NT2/D1 (cell line): Measurements from ENCODE around the gene SDC4.

ENCODE experiments used
- SUZ12 ChIP-seq: IDR thresholded peaks from 2 replicates; pipeline ENCODE4 v1.6.1; 2011; ENCODE audit not compliant: insufficient read length, insufficient read depth; ENCODE audit errors: extremely low read depth
- YY1 ChIP-seq: IDR thresholded peaks from 2 replicates; pipeline ENCODE4 v1.6.1; 2011; ENCODE audit not compliant: insufficient read length, insufficient read depth
- ZNF274 ChIP-seq: IDR thresholded peaks from 2 replicates; pipeline ENCODE4 v1.6.1; 2011; ENCODE audit warnings: mild to moderate bottlenecking, low read depth, low read length

DNA sequence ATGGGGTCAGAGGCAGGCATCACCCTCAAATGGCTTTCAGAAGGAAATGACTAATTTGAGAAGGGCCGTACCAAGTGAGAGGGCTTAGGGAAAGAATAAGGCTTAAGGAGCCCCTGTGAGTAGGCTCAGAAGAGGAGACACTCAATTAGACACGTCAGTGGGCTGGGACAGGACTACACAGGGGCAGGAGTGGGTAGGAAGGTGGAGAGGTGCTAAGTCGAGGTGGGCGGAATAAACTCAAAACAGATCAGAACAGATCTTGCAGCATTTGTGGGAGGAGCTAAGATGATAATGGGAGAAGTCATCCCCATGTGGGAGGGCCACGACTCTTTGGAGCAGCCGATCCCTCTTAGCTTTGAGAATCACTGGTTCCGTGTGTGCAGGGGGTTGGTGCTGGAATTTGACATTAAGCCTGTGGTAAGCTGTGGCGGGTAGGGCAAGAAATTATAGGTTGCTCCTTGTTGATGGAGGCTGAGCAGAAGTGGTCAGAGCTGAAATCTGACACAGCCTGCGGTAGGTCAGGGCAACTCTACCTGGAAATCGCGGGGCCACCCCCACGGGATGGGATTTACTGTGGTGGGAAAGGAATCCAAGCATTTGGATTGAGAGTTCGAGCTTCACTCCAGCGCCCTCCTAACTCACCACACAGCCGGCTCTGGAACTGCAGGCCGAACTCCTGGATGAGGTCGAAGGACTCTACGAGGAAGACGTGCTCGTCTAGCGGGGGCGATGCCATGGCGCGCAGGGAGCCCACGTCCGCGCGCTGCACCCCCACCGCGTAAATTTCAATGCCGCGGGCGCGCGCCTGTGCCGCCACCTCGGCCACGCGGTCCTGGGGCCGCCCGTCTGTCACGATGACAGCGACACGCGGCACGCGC, 44.4 kb downstream of the SDC4 start:
- TF ChIP-seq ZNF274, result no peak
- TF ChIP-seq YY1, result no peak
- TF ChIP-seq SUZ12, result no peak
